Activated naive CD8-positive, alpha-beta T cell (primary cell): ENCODE data around the gene SPIB.
"Not testable (repeated sequence)": the region's sequence is repeated elsewhere in the genome, so short reads cannot be mapped to it uniquely, and the experiment has no call there.

Experiments used
- H3K27ac Mint-ChIP-seq: one replicate; pipeline ENCODE4 v1.8.0; 2021; ENCODE audit warnings: mixed read lengths
- H3K27me3 Mint-ChIP-seq: one replicate; pipeline ENCODE4 v1.8.0; 2021; ENCODE audit warnings: mixed read lengths
- H3K36me3 Mint-ChIP-seq: one replicate; pipeline ENCODE4 v1.8.0; 2021; ENCODE audit warnings: mixed read lengths
- H3K4me1 Mint-ChIP-seq: one replicate; pipeline ENCODE4 v1.8.0; 2021; ENCODE audit warnings: low read depth, mixed read lengths
- H3K4me3 Mint-ChIP-seq: one replicate; pipeline ENCODE4 v1.8.0; 2021; ENCODE audit warnings: mild to moderate bottlenecking, mixed read lengths
- H3K9me3 Mint-ChIP-seq: one replicate; pipeline ENCODE4 v1.8.0; 2021; ENCODE audit warnings: low read depth, mixed read lengths

The SPIB gene

DNA sequence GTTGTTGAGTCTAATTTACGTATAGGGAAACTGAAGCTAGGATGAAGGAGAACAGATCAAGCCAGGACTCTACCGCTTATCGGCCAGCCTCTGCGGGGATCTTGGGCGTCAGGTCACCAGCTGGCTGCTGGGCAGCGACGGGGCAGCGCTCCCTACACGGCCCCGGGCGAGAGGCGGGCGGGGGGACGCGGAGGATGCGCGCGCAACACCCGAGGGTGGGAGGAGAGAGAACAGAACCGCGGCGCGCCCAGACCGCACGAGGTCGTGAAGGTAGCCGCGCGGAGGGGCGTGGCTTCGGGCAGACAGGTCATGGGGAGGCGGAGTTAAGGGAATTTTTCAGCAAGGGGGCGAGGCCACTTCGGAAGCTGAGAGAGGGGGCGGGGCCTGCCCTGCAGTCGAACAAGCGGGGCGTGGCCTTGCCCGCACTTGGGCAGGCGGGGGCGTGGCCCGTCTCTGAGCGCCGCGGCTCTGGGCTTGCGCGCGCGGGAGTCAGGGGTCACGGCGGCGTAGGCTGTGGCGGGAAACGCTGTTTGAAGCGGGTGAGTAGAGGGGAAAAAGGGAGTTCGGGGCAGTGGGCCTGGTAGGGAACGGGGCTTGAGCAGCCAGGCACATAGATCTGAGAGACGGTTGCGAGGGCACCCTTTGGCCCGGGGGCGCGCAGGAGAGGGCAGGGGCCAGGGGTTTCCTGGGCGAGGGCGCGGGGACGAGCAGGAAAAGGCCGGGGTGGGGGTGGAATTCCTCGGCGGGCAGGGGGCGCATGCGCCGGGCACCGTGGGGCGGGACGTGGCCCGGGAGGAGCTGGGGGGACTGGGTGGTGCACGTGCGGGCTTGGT is 34.7 kb upstream of the SPIB start, which contains the start of gene POLD1:
Gene POLD1, plus strand, starts transcription at position 496 of the 833 bp plus-strand sequence. CDS start 14,505 bp downstream, outside the sequence.
- no peaks in the 10 kb centered on the region for H3K27me3 Mint-ChIP-seq
- H3K4me3 Mint-ChIP-seq, result peak within 1 kb of the TSS; percentile 99
- H3K9me3 Mint-ChIP-seq, result no peaks in the 10 kb centered on the region
- peak within 1 kb of the TSS; percentile 98 for H3K27ac Mint-ChIP-seq
- H3K4me1 Mint-ChIP-seq, result peaks cover 33% of the 10 kb centered on the region
- peaks cover 11% of the 10 kb centered on the region for H3K36me3 Mint-ChIP-seq

DNA sequence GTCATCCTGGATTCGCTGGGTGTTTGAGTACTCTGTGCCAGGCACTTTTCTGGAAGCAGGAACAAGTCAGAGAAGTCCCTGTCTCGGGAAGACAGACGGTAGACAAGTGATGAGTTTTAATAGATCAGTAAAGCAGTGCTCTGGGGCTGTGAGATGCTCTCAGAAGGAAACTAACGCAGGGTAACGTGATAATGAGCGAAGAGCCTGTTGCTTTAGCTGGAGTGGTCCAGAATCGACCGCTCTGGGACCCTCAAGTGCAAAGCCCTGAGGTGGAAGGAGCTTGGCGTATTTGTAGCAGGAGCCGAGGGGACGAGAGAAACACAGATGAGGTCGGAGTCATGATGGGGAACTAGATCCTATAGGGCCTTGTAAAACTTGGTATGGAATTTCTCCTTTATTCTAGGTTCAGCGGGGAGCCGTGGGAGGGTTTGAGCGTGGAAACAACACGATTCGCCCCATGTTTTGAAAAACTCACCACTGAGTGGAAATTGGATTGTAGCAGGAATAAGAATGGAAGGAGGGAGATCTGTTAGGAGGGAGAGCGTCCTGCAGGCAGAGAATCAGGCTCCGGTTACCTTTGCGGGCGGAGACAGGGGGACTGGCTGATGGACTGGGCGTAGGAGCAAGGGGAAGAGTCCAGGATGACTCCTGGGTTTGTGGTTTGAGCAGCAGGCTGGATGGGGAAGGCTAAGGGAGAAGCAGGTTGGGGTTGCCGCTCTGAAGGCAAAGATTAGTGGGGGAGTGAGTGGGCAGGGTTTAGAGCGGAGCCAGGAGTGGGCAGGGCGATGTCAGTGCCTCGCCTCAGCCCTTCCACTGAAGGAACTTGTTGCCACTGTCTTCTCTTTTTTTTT is 33.8 kb upstream of the SPIB start:
- H3K9me3 Mint-ChIP-seq, result no peaks in the 10 kb centered on the region
- peaks cover 29% of the 10 kb centered on the region for H3K4me1 Mint-ChIP-seq
- H3K27me3 Mint-ChIP-seq, result no peaks in the 10 kb centered on the region
- H3K4me3 Mint-ChIP-seq, result peak overlapping the region; percentile 99
- peaks cover 8% of the 10 kb centered on the region for H3K36me3 Mint-ChIP-seq
- H3K27ac Mint-ChIP-seq, result peak overlapping the region; percentile 98

DNA sequence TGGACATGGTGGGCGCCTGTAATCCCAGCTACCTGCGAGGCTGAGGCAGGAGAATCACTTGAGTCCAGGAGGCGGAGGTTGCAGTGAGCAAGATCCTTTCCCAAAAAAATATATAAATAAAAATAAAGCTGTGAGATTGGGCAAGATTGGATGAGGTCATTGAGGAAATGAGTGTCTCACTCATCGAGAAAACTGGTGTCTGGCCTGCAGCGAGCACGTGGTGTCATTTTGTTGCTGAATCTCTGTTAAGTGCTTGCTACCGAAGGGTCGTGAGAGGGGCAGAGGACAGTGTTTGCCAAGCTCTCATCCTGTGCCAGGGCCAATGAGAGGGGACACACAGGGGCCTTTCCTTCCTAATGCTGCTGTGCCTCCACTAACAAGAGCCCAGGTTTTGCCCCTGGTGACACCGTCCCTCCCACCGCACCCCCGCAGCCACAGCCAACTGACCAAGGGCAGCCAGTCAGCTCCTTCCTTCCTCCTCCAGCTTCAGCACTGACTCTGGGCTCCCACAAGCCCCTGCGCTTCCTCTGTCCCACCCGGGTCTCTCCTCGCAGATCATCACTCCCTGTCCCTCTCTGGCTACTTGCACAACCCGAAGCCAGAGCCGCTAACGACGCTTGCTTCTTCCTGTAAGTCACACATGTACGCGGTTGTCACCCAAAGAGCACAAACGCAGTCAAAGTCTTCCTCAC is 31.4 kb upstream of the SPIB start:
- Mint-ChIP-seq H3K4me3 (peak overlapping the region; percentile 77), H3K4me1 (peaks cover 27% of the 10 kb centered on the region), H3K27ac (peak overlapping the region; percentile 22), H3K36me3 (peaks cover 8% of the 10 kb centered on the region), H3K27me3 (no peaks in the 10 kb centered on the region), H3K9me3 (no peaks in the 10 kb centered on the region)

- Mint-ChIP-seq H3K36me3 (peaks cover 8% of the 10 kb centered on the region), H3K4me1 (peaks cover 27% of the 10 kb centered on the region), H3K9me3 (no peaks in the 10 kb centered on the region), H3K27me3 (no peaks in the 10 kb centered on the region), H3K4me3 (peak overlapping the region; percentile 77), H3K27ac (peak overlapping the region; percentile 22)
Observed at GRCh38 chr19:50387868-50388245, 30.9 kb upstream of the SPIB start.

DNA sequence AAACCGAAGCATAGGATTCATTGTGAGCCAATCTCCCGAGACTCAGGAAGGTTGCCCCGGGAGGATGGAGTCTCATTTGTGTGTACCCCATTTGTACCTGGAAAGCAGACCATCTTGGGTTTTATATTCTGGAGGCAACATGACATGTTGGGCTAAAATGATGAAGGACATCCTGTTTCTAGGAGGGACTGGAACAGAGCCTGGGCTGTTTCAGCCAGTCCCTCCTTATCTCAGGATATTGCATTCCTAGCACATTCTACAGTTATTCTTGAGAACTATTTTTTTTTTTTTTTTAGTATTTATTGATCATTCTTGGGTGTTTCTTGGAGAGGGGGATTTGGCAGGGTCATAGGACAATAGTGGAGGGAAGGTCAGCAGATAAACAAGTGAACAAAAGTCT is 28.4 kb upstream of the SPIB start:
- not testable (repeated sequence) for H3K27ac Mint-ChIP-seq, H3K36me3 Mint-ChIP-seq, H3K4me3 Mint-ChIP-seq, H3K9me3 Mint-ChIP-seq, H3K27me3 Mint-ChIP-seq, H3K4me1 Mint-ChIP-seq

DNA sequence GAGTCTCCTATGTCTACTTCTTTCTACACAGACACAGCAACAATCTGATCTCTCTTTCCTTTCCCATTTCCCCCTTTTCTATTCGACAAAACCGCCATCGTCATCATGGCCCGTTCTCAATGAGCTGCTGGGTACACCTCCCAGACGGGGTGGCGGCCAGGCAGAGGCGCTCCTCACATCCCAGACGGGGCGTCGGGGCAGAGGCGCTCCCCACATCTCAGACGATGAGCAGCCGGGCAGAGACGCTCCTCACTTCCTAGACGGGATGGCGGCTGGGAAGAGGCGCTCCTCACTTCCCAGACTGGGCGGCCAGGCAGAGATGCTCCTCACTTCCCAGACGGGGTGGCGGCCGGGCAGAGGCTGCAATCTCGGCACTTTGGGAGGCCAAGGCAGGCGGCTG is 27.8 kb upstream of the SPIB start:
- H3K27ac Mint-ChIP-seq, H3K36me3 Mint-ChIP-seq, H3K4me1 Mint-ChIP-seq, H3K4me3 Mint-ChIP-seq, H3K9me3 Mint-ChIP-seq, H3K27me3 Mint-ChIP-seq: not testable (repeated sequence)

DNA sequence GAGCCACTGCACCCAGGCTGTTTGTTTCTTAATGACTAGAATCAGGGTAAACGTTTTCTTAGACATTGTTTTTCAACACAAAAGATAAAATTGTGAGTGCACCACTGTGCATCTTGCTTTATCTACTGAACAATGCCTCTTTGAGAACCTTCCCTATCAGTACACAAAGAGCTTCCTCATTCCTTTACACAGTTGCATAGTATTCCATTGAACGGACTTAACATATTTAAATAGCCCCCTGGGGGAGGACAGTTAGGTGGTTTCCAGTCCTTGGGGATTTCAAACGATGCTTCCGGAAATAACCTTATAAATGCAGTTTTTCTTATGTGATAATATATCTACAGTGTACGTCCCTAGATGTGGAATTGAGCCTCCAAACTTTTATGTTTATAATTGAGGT is 26.0 kb upstream of the SPIB start:
- Mint-ChIP-seq H3K36me3 (peaks cover 4% of the 10 kb centered on the region), H3K9me3 (no peaks in the 10 kb centered on the region), H3K27ac (no peak overlapping the region), H3K4me3 (no peak overlapping the region), H3K4me1 (peaks cover under 1% of the 10 kb centered on the region), H3K27me3 (no peaks in the 10 kb centered on the region)

- Mint-ChIP-seq H3K4me3 (no peak overlapping the region), H3K27ac (no peak overlapping the region), H3K27me3 (no peaks in the 10 kb centered on the region), H3K36me3 (peaks cover 2% of the 10 kb centered on the region), H3K9me3 (no peaks in the 10 kb centered on the region), H3K4me1 (no peaks in the 10 kb centered on the region)
Observed at GRCh38 chr19:50393589-50393988, 25.1 kb upstream of the SPIB start.

DNA sequence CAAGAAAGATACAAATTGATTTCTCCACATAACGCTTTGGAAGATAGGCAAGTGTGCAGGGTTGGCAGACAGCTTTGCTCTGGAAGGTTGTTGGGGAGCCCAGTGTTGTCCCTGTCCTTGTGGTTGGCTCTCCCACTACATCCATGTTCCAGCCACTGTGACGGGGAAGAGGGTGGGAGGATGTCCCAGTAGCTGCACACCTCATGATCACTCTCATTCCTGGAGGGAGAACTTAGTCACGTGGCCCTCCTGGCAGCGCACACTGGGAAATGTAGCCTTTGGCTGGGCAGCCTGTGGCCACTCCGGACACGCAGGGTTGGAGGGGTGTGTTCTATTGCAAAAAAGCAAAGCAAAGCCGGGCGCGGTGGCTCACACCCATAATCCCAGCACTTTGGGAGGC is 24.7 kb upstream of the SPIB start:
- Mint-ChIP-seq H3K4me3 (no peak overlapping the region), H3K4me1 (no peaks in the 10 kb centered on the region), H3K27me3 (no peaks in the 10 kb centered on the region), H3K27ac (no peak overlapping the region), H3K9me3 (no peaks in the 10 kb centered on the region), H3K36me3 (peaks cover 2% of the 10 kb centered on the region)

DNA sequence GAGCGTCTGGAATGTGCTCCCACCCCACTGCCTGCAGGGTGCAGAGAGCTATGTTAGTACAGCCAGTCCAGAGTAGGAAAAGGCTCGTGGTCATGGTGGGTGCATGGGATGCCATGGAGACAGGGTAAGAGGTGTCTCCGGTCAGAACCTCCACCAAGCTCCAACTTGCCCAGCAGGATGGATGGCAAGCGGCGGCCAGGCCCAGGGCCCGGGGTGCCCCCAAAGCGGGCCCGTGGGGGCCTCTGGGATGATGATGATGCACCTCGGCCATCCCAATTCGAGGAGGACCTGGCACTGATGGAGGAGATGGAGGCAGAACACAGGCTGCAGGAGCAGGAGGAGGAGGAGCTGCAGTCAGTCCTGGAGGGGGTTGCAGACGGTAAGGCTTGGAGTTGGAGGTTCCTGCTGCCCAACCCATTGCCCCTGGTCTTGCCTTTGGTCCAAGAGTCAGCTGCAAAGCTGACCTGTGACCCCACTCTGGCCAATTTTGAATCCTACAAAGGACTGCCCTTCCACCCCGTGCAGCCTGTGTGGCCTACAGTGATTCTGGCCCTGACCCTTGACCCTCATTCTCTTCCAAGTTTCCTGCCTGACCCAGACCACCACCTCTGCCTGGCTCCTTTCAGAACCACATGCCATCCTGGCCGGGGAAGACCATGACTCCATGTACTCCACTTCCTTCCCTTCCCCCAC is 19.9 kb upstream of the SPIB start:
- Mint-ChIP-seq H3K9me3 (no peaks in the 10 kb centered on the region), H3K4me3 (no peak overlapping the region), H3K27me3 (no peaks in the 10 kb centered on the region), H3K27ac (no peak overlapping the region), H3K36me3 (peaks cover 5% of the 10 kb centered on the region), H3K4me1 (no peaks in the 10 kb centered on the region)

- no peaks in the 10 kb centered on the region for H3K9me3 Mint-ChIP-seq
- H3K4me1 Mint-ChIP-seq, result no peaks in the 10 kb centered on the region
- H3K27me3 Mint-ChIP-seq, result no peaks in the 10 kb centered on the region
- H3K36me3 Mint-ChIP-seq, result peaks cover 3% of the 10 kb centered on the region
- no peak overlapping the region for H3K27ac Mint-ChIP-seq
- no peak overlapping the region for H3K4me3 Mint-ChIP-seq
Observed at GRCh38 chr19:50399368-50399745, 19.4 kb upstream of the SPIB start.

DNA sequence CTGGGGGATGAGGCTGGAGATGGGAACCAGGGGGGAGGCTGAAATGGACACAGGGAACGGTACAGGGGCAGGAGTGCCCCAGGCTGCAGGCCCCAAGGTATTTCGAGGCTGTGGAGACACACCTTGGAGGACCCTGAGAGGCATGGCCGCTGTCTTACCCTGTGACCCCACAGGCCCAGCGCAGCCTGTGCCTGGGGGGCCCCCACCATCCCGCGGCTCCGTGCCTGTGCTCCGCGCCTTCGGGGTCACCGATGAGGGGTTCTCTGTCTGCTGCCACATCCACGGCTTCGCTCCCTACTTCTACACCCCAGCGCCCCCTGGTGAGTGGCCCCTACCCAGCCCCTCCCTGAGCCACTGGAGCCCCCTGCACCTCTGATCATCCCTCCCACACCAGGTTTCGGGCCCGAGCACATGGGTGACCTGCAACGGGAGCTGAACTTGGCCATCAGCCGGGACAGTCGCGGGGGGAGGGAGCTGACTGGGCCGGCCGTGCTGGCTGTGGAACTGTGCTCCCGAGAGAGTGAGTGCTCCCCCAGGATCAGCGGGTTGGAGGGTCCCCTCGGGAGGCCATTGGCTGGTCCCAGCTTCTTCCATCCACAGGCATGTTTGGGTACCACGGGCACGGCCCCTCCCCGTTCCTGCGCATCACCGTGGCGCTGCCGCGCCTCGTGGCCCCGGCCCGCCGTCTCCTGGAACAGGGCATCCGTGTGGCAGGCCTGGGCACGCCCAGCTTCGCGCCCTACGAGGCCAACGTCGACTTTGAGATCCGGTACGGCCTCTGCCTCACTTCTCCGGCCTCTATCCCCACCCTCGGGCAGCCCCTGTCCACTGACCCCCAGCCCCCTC is 16.9 kb upstream of the SPIB start:
- Mint-ChIP-seq H3K27me3 (no peaks in the 10 kb centered on the region), H3K9me3 (no peaks in the 10 kb centered on the region), H3K4me3 (no peak overlapping the region), H3K27ac (no peak overlapping the region), H3K4me1 (no peaks in the 10 kb centered on the region), H3K36me3 (peaks cover 3% of the 10 kb centered on the region)

DNA sequence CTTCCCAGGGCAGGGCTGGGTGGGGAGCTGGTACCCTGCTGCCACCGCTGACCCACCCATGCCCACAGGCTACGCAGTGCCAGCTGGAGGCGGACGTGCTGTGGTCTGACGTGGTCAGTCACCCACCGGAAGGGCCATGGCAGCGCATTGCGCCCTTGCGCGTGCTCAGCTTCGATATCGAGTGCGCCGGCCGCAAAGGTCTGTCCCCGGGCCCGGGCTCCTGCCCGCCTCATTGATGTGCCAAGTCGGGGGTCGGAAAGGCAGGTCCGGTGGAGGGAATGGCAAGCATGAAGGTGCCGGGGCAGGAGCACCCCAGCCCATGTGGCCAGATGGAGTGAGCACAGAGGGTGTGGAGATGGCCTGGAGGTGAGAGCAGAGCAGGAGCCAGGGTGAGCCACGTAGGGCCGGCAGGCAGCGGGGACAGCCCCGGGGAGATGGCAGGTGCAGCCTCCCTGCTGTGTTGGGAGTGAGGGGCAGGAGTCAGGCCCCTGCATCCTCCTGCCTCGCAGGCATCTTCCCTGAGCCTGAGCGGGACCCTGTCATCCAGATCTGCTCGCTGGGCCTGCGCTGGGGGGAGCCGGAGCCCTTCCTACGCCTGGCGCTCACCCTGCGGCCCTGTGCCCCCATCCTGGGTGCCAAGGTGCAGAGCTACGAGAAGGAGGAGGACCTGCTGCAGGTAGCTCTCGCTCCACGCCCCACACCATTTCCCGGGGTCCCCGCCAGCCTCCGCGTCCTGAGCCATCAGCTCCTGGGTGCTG is 16.0 kb upstream of the SPIB start:
- no peaks in the 10 kb centered on the region for H3K4me1 Mint-ChIP-seq
- peaks cover 3% of the 10 kb centered on the region for H3K36me3 Mint-ChIP-seq
- H3K9me3 Mint-ChIP-seq, result no peaks in the 10 kb centered on the region

More for the DNA sequence above, 16.0 kb upstream of the SPIB start:
- no peaks in the 10 kb centered on the region for H3K27me3 Mint-ChIP-seq
- H3K4me3 Mint-ChIP-seq, result no peak overlapping the region
- H3K27ac Mint-ChIP-seq, result no peak overlapping the region
